Body of pancreas (tissue), 4 donors: Measurements from ENCODE around the gene GTF2E1.

Experiments
- CTCF ChIP-seq, 7 experiments: fragments of 450-650 bp in 4 of 7; fragments of 200-600 bp in 3 of 7; sonication (generic) in 3 of 7; IDR thresholded peaks; one replicate each; pipeline ENCODE4 v1.5.1; 2016 to 2019; ENCODE audit warnings: antibody characterized with exemption in 7 of 7
- POLR2A ChIP-seq, 3 donors: fragments of 450-650 bp; IDR thresholded peaks; one replicate each; pipeline ENCODE4 v1.6.1; 2016; ENCODE audit warnings: antibody characterized with exemption in 3 of 3, mild to moderate bottlenecking in 2 of 3

- TF ChIP-seq POLR2A (IDR thresholded peaks at IDR 0.05) = no peak
- TF ChIP-seq CTCF (IDR thresholded peaks at IDR 0.05) = no peak
Measured at GRCh38 chr3:120708408-120708807, 34.1 kb upstream of the GTF2E1 start.
